SW480 (cell line): ENCODE measurements around the gene ARHGEF38.

Source experiments
- DNase-seq: peaks from one replicate; pipeline ENCODE4 v3.0.0-alpha.2; 2016; ENCODE audit warnings: low spot score

The ARHGEF38 gene

GRCh38 chr4:105613306-105613705 is 60.9 kb downstream of the ARHGEF38 start:
- DNase-seq, result no peak

GRCh38 chr4:105619188-105619931 is 66.9 kb downstream of the ARHGEF38 start:
- no peak for DNase-seq

GRCh38 chr4:105620640-105621323 is 68.4 kb downstream of the ARHGEF38 start:
- DNase-seq, result peak; percentile 3

GRCh38 chr4:105622269-105622668 is 69.8 kb downstream of the ARHGEF38 start:
- DNase-seq, result no peak

GRCh38 chr4:105623099-105623498 is 70.7 kb downstream of the ARHGEF38 start:
- DNase-seq, result no peak

GRCh38 chr4:105624530-105624929 is 72.1 kb downstream of the ARHGEF38 start:
- DNase-seq, result no peak

- DNase-seq, result no peak
Measured at GRCh38 chr4:105625214-105625613, 72.8 kb downstream of the ARHGEF38 start.

- no peak for DNase-seq
Measured at GRCh38 chr4:105626846-105627245, 74.4 kb downstream of the ARHGEF38 start.

- no peak for DNase-seq
Measured at GRCh38 chr4:105627620-105628019, 75.2 kb downstream of the ARHGEF38 start.

- no peak for DNase-seq
Measured at GRCh38 chr4:105630670-105631655, 78.5 kb downstream of the ARHGEF38 start.

- no peak for DNase-seq
Measured at GRCh38 chr4:105631818-105632400, 79.5 kb downstream of the ARHGEF38 start.

GRCh38 chr4:105632599-105632998 is 80.2 kb downstream of the ARHGEF38 start:
- DNase-seq, result no peak

- DNase-seq, result no peak
Measured at GRCh38 chr4:105633241-105633640, 80.8 kb downstream of the ARHGEF38 start.

- DNase-seq, result no peak
Measured at GRCh38 chr4:105634402-105635080, 82.1 kb downstream of the ARHGEF38 start.

GRCh38 chr4:105637408-105638176 is 85.2 kb downstream of the ARHGEF38 start:
- DNase-seq, result peak; percentile 2

- DNase-seq, result no peak
Measured at GRCh38 chr4:105641845-105642244, 89.4 kb downstream of the ARHGEF38 start.

GRCh38 chr4:105644257-105644656 is 91.8 kb downstream of the ARHGEF38 start:
- no peak for DNase-seq

- DNase-seq, result no peak
Measured at GRCh38 chr4:105645440-105645839, 93.0 kb downstream of the ARHGEF38 start.

GRCh38 chr4:105650190-105650589 is 97.8 kb downstream of the ARHGEF38 start:
- DNase-seq, result no peak

GRCh38 chr4:105651884-105652283 is 99.5 kb downstream of the ARHGEF38 start:
- DNase-seq, result no peak
